ENCODE results near the gene ACTN2.
"Not testable (repeated sequence)": the region's sequence is repeated elsewhere in the genome, so short reads cannot be mapped to it uniquely, and the experiment has no call there.

Gene ACTN2

DNA sequence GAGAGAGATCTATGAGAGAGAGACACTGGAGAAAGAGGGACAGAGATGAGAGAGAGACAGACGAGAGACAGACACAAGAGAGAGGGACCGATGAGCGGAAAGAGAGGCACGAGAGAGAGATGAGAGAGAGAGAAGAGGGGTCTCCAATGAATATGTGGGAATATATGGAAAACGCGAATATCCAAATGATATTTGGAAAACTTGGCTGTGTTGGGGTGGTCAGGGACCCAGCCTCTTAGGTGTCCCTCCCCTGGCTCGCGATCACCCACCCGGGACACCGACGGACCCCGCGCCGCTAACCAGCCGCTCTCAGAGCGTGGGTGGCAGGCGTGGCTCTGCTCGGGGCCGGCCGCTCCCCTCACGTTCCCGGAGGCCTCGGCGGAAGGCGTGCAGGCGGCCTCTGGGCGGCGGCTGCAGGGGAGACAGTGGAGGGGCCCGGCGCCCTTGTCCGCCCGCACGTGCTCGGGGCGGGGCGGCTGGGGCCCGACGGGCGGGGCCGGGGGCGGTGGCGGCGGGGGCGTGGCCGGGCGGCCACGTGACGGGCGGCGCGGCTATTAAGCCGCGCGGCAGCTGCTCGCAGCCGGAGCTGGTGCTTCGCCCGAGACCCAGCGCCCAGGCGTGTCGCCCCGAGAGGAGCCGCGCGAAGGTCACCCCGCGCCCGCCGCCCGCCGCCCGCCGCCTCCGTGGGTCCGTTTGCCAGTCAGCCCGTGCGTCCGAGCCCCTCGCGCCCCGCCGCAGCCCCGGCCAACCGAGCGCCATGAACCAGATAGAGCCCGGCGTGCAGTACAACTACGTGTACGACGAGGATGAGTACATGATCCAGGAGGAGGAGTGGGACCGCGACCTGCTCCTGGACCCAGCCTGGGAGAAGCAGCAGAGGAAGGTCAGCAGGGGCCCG is at the start of gene ACTN2:
Gene ACTN2, plus strand, starts transcription at position 583 of the 898 bp plus-strand sequence. Its CDS starts 175 bp downstream, at position 758.
- DNase-seq = no peak

DNA sequence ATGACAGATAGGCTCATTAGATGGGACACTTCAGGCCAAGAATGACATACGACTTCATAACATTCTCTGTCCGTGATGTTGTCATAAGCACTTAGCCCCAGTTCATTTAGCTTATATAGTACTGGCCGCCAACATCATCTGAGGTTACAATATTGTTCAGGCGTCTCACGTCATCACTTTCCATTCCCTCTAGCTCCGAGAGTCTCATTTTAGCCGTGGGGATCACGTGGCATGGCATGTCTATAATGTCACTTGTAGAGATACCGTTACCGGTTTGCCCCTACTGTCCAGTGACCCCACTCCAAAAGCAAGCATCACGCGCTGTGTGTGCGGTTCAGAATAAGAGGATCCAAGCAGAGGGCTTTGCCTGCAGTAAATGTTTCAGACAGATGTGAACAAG is 47.4 kb upstream of the ACTN2 start:
- DNase-seq = no peak

DNA sequence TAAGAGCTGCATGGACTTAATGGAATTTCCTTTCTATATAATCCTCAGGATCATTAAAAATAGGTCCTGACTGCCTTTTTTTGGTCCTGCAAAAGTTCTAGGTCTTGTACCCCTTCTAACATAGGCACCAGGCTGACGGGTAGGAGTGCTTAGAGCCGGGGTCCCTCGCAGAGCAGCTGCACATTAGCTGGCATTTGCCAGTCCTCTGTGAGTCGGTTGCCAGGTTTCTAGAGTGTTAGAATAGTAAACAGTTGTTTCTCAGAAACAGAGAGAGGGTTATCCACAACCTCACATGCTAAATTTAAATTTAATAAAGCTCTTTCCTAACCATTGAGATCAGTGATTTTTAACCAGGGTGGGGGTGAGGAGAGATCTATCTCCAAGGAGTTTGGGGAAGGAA is 46.6 kb upstream of the ACTN2 start:
- no peak for DNase-seq

DNA sequence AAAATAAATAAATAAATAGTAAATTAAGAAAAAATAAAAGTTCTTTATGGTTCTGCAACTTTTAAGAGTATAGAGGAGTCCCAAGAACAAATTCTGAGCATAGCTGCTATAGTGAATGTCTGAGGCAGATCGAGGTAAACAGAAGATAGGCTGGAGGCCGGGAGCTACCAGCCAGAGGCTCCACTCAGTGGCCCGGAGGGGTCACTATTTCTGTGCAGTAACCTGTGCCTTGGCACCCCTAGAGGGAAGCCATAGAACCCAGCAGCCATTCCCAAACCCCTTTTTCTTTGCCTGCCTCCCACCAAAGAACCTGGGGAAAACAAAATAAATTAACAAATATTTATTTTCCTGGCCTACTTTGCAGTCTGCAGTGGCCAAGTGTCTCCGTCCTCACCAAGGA is 43.5 kb upstream of the ACTN2 start:
- DNase-seq = no peak

DNA sequence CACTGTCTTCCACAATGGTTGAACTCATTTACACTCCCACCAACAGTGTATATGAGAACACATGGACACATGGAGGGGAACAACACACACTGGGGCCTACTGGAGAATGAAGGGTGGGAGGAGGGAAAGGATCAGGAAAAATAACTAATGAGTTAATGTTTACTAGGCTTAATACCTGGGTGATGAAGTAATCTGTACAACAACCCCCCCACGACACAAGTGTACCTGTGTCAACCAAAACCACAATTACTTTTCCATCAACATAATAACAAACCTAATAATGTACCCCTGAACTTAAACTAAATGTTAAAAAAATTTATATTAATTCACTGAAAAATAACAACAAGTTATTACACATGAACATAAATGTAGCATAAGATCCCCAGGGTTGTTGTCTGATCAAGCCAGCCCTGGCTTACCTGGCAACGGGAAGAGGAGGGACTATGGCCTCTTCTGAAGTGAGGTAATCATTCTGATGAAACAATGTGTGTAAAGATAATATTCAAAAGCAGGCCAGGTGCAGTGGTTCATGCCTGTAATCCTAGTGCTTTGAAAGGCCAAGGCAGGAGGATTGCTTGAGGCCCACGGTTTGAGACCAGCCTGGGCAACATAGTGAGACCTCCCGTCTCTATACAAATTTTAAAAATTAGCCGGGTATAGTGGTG is 41.2 kb upstream of the ACTN2 start:
- no peak for DNase-seq

DNA sequence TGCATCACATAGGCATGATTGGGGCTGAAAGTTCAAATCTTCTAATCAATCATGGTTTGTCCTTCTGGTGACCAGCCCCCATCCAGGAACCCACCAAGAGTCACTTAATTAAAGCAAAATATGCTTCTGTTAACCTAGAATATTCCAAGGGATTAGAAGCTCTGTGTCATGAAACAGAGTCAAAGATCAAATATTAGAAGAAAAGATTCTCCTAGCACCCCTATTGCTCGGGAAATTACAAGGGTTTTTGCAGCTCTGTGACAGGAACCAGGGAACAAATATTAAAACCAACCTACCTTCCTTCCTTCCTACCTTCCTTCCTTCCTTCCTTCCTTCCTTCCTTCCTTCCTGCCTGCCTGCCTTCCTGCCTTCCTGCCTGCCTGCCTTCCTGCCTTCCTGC is 31.8 kb upstream of the ACTN2 start:
- DNase-seq = no peak

DNA sequence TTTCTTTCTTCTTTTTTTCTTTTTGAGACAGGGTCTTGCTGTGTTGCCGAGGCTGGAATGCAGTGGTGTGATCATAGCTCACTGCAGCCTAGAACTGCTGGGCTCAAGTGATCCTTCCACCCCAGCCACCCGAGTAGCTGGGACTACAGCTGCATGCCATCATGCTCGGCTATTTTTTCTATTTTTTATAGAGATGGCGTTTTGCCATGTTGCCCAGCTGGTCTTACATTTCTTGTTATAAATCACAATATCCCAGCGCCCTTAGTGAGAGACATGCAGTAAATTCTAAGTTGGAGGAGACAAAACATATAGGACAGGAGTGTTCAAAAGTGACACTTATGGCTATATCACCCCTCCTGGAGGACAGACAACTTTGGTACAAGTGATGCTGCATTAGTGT is 31.3 kb upstream of the ACTN2 start:
- DNase-seq = no peak

DNA sequence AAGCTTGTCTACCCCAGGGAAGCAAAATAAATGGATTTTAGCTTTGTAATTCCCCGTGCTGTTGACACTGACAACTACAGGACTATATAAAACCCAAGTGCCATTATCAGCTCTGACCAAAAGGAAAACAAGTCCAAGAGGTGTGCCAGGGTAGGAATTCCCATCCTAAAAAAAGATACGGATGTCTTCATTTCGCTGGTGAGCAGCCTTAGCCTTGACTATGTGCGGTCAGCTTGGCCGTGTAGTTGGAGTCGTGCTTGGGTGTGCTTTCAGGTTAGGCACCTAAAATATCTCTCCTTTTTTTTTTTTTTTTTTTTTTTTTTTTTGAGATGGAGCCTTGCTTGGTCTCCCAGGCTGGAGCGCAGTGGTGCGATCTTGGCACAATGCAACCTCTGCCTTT is 28.9 kb upstream of the ACTN2 start:
- DNase-seq = no peak

DNA sequence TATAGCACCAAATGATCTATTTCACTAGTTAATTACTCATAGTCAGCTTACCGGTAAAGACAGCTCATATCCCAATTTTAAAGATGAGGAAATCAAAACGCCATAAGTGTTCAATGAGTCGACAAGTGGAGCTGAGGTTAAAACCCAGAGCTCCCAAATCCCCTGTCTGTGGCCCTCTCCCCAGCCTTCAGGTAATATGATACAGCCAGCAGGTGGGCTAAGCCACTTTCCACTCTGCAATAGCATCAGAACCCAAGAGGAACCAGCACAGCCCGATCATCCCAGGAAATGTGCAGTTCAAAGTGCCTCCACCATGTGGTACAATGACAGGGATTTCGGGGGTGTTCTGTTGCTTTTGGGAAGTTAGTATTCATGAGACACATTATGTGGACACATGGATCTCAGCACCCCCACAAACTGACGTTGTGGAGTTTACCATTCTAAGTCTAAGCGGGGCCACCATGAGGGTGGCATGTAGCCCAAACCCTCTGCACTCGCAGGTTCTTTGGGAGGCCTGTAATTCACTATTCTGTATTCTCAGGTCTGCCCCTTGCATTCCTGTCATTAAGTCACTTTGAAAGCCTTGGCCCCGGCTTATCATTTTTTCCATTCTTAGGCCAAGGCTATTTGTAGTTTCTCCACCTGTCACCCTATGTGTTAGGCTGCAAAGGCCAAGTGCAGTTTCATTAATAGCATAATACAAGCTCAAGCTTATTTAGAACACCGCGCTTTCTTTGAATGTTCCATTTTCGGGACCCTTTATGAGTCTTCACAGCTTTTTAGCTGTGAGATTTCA is 26.3 kb upstream of the ACTN2 start:
- no peak for DNase-seq

DNA sequence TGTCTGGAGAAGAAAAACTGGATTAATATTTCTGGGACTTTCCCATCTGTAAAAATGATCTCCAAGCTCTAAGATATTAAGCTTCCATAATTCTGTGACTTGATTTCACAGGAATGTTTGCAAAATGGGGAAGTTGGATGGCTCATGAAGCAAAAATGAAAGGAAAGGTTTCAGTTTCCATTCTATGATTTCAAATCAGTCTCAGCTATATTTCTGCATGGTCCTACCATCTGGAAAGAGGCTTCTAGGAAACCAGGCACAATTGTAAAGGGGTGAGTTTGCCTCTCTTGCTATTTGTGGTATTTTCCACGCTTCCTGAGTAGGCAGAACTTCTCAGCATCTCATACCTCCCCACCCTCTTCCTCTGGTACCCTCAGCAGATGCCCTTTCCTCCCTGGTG is 22.4 kb upstream of the ACTN2 start:
- DNase-seq = no peak

DNA sequence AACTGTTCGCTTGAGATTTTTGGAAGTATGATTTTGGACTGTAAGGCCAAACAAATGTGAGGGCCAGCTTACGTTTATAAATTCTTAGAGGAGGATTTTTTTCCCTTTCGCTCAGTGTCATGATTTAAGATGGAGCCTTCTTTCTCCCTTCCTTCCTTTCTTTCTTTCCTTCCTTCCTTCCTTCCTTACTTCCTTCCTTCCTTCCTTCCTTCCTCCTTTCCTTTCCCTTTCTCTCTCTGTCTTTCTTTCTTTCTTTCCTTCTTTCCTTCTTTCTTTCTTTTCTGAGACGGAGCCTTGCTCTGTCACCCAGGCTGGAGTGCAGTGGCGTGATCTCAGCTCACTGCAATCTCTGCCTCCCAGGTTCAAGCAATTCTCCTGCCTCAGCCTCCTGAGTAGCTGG is 17.4 kb upstream of the ACTN2 start:
- not testable (repeated sequence) for DNase-seq

DNA sequence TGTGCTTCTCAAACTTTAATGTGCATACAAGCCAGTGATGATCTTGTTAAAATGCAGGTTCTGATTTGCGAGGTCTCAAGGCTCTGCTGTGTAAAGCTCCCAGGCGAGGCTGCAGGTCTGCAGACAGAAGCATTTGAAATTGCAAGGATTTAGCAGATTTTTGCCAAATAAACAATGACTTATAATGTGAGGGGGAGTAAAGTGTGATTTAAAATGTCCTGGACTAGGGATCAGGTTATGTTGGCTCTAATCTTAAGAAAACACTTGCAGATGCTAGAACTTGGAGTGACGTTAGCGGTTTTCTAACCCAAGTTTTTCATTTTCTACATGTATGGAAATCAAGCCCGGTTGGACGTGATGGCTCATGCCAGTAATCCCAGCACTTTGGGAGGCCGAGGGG is 16.2 kb upstream of the ACTN2 start:
- DNase-seq = no peak

DNA sequence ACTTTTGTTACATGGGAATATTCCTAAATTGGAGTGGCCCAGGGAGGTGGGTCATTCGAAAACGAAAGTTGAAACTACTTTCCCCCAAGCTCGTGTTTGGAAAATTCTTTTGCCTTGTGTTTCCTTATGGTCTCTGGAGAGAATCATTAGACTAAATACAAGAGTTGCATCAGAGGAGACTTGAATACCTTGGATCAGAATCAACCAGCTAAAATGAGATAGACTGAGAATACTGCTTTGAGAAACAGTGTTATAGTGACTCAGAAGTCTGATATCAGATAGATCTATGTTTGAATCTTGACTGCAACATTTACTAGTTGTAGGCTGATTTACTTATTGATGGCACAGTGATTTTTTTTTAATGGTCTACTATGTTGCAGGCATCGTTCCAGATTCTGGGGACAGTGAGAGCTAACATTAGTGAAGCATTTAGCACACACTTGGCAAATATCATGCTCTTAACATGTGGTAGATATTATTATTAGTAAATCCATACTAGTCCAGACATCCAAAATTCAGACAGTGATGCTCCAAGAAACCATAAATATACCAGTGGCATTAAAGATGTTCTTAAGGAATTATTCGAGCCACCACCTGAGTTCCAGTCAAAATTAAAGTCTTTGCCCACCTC is 12.9 kb upstream of the ACTN2 start:
- no peak for DNase-seq

DNA sequence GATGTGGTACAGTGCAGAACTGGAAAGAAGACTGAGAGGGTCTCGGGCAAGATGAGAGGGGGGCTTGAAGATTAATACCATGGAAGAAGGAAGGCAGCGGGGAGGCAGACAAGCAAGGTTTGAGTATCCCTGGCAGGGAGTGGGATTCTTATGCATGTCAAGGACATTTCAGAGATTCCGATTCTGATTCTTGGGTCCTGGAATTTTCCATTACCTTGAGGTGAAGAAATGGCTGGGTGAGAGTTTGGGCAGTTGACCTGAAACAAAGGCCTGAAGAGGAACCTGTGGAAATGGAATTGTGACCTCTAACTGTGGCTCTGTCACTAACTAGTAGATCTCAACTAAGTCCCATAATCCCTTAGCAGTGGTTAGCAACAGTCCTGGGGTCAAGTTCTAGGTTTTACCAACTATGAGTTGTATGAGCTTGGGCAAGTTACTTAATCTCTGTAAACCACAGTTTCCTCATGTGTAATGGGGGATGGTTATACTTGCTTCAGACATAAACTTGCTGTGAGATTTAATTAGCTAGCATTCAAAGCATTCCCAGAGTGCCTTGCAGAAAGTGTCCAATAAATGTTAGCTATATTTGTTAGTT is 8.6 kb upstream of the ACTN2 start:
- no peak for DNase-seq

DNA sequence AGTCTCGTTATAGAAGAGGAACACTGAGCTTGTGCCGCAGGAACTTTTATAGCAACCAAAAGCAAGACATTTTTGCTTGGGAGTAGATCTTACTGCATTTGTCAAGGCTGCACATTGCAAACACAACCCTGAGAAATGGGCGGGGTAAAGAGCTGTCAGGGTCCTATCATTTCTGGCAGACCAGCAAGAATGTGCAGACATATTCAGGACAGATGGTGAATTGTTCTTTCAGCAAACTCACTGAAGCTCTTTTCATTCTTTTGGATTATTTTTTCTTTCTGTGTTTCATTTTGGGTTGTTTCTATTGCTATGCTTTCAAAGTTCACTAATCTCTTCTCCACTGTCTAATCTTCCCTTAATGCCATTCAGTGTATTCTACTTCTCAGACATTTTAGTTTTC is 5.1 kb upstream of the ACTN2 start:
- no peak for DNase-seq

DNA sequence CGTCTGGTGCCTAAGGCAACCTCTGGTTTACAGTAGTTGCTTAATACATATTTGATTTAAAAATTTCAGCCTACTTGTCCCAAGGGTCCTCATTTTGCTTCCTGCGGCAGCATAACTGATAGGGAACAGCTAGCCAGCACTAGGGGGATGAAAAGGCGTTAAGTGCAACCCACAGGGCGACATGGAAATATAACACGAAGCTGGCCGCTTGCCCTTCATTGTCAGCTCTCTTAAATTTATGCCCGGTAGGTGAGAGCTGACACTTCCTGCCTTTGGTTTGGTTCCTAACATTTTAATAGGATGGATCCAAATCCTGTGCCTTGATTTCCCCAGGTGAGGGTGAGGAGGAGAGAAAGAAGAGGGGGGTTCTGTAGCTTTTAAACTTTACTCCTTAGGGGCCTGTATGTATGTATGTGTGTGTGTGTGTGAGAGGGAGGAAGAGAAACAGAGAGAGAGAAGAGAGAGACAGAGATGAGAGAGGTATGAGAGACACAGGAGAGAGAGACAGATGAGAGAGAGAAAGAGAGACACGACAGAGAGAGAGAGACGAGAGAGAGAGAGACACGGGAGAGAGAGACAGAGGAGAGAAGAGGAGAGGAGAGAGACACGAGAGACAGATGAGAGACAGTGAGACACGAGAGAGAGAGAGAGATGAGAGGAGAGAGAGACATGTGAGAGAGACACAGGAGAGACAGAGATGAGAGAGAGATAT is 938 bp upstream of the ACTN2 start:
- no peak for DNase-seq

DNA sequence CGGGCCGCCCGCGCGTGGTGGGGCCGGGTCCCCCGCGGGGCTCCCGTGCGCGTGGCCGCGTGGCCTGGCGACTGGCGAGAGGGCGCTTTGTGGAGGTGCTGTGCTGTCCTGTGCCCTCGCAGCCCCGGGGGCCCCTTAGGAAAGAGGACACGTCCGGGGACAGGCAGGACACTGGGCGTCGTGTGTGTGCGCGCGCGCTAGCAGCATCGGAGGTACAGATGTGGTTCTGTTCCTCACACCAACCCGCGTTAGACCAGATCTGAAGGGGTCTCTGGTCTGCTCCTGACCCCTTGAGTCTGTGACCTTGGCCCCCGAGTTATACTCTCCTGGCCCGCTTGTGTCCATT is 489 bp downstream of the ACTN2 start:
- no peak for DNase-seq

DNA sequence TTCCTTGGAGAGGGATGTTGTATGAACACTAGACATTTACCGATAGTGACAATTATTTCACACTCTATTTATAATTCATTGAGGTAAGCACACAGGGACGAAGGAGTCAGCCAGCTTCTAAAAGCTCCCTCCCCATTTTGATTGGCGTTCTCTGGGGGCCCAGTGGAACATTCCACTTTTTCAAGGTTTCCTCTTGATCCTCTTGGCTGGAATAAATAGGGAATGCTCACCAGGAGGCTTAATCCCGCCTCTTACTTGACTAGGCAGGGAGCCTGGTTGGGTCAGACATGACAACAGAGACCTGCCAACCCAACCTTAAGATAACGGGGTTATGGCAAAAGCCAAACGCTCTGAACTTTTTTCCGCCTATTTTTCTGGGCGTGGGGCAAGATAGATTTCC is 974 bp downstream of the ACTN2 start:
- DNase-seq = no peak

DNA sequence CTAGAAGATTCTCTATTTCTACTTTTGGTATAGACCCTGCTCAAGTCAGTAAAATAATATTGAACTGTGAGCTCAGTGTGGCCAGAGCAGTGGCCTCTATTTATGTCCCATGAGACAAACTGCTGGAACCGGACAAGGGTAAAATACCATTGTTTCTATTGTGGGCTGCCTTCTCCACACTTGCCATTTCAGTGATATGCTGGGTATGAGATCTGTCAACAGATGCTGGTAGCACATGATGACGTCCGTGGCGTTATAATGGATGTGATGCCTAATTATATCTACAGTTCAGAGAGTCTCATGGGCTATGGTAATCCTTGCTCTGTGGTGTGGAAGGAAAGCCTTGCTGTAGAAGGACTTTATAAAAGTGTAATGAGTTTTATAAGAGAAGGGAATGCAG is 2.4 kb downstream of the ACTN2 start:
- no peak for DNase-seq

DNA sequence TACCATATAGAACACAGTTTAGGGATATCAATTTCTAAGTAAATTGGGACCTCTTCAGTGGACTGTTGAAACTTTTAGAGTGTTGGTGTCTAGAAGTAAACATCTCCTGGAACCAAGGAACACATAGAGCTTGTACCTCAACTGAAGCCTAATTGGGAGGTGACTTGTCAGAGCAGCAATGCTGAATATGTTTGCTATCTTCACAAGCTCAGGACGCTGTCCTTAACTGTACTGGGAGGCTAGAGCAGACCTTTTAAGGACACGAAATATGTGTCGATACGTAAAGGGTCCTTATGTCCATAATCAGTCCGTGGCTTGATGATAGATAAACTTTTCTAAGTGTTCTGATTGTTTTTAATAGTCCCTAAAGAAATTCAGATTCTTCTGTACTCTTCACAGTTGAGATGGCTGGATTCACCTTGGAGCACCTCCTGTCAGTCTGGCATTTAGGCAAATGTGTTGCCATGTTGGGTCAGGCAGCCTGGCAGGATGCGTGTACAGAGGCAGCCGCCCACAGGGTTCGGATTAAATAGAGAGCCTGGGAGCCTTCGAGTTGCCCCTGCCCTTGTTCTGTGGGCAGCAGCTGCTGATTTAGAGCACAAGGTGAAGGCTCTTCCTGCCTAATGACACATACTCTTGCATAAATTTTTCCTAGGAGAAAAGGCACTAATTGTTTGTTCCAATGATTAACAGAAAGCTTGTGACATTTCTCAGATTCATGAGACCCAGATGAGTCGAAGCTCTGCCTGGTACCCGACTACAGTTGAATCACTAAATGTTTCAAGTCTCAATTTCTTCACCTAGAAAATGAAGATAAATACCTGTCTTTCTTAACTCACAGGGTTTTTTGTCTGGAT is 3.6 kb downstream of the ACTN2 start:
- DNase-seq = no peak

DNA sequence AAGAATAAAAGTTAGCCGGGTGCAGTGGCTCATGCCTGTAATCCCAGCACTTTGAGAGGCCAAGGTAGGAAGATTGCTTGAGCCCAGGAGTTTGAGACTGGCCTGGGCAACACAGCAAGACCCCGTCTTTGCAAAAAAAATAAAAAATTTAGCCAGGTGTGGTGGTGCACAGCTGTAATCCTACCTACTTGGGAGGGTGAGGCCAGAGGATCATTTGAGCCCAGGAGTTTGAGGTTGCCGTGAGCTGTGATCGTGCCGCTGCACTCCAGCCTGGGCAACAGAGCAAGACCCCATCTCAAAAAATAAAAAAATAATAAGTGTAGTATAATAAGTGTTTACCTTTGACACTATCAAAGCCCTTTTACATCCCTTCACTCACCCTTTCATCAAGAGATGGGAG is 5.0 kb downstream of the ACTN2 start:
- no peak for DNase-seq

Data from NCI-H2029 treated with DMSO at 0.1 percent for 48 hours (cell line).